C4-2B (cell line): ENCODE measurements around the gene OPCML.

Source experiments
- CTCF ChIP-seq: fragments of 450-650 bp; conservative IDR thresholded peaks from 2 replicates; pipeline ENCODE4 v1.5.1; 2017; ENCODE audit warnings: mild to moderate bottlenecking
- ZFX ChIP-seq: fragments of 450-650 bp; IDR thresholded peaks from 2 replicates; pipeline ENCODE4 v1.6.1; 2017

- TF ChIP-seq CTCF: no peak
- no peak for TF ChIP-seq ZFX
Measured at GRCh38 chr11:133123796-133124195, 408.5 kb downstream of the OPCML start.
